HG03342 (cell line): ENCODE measurements around the gene MYOC.
"Not testable (repeated sequence)": the region's sequence is repeated elsewhere in the genome, so short reads cannot be mapped to it uniquely, and the experiment has no call there.

Experiments
- ATAC-seq: cut with Tn5 transposase; IDR thresholded peaks from one replicate; pipeline ENCODE4 v1.9.1; 2021; ENCODE audit warnings: mild to moderate bottlenecking, moderate library complexity; ENCODE audit not compliant: unreplicated experiment

The MYOC gene

DNA sequence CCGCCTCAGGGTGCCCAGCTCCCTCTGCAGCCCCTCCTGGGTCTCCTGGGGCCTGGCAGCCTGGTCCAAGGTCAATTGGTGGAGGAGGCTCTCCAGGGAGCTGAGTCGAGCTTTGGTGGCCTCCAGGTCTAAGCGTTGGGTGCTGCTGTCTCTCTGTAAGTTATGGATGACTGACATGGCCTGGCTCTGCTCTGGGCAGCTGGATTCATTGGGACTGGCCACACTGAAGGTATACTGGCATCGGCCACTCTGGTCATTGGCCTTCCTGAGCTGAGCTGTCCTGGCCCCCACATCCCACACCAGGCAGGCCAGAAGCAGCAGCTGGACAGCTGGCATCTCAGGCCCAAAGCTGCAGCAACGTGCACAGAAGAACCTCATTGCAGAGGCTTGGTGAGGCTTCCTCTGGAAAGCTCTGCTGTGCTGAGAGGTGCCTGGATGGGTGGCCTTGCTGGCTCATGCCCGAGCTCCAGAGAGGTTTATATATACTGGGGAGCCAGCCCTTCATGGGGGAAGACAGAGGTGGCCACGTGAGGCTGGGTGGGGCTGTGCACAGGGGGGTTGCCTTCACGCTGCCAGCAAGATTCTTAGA is at the start of gene MYOC:
MYOC (minus strand) TSS at position 455 of the 589 bp plus-strand sequence; CDS start at position 378, 77 bp downstream.
- no peak for ATAC-seq

DNA sequence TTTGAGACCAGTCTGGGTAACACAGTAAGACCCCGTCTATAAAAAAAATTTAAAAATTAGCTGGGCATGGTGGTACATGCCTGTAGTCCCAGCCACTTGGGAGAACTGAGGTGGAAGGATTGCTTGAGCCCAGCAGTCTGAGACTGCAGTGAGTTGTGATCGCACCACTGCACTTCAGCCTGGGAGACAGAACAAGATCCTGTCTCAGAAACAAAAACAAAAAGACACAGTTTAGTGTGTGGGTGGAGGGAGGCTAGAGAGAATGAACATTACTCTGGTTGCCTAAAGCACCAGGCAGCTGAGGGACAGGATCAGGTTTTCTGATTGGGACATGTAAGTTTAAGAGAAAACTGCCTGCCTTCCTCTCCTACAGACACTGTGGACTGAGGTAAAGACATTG is 47.0 kb upstream of the MYOC start:
- ATAC-seq: no peak

DNA sequence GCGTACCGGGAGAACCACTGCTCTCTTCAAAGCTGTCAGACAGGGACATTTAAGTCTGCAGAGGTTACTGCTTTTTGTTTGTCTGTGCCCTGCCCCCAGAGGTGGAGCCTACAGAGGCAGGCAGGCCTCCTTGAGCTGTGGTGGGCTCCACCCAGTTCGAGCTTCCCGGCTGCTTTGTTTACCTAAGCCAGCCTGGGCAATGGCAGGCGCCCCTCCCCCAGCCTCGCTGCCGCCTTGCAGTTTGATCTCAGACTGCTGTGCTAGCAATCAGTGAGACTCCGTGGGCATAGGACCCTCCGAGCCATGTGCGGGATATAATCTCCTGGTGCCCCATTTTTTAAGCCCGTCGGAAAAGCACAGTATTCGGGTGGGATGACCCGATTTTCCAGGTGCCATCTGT is 43.3 kb upstream of the MYOC start:
- ATAC-seq: not testable (repeated sequence)

DNA sequence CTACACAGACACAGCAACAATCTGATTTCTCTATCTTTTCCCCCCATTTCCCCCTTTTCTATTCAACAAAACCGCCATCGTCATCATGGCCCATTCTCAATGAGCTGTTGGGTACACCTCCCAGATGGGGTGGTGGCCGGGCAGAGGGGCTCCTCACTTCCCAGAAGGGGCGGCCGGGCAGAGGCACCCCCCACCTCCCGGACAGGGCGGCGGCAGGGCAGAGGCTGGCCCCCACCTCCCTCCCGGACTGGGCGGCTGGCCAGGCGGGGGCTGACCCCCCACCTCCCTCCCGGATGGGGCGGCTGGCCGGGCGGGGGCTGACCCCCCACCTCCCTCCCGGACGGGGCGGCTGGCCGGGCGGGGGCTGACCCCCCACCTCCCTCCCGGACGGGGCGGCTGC is 41.1 kb upstream of the MYOC start:
- not testable (repeated sequence) for ATAC-seq

DNA sequence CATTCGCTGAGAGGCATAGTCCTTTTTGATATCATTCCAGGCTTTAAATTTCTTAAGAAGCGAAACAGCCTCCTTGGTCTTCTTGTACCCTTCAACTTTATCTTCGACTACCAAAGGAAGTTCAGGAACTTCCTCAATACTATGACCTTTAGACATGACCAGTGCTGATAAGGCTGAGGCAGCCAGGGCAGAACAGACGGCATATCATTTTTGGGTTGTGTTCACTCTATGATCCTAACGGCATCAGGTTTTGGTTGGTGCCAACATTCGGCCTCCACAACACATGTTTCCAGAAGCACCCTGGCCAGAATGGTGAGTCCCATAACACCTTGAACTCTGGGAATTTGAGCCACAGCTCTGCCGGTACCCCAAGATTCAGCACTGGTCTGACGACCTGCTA is 31.4 kb upstream of the MYOC start:
- ATAC-seq: no peak

DNA sequence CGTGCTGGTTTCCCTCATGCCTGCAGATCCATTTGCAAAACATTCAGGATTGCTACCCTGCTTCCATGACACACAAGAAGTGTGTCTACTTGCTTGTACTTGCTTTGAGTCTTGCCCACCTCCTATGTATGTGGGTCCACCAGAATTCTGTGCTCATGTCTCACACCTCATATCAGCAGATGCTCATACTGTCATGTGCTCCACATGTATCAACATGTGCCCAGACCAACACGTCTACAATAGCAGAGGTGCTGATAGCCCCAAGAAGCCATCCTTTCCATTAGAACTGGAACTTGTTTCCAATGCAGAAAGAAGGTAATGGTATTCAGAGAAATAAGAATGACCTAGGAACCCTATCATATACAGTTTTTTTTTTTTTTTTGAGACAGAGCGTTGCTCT is 27.9 kb upstream of the MYOC start:
- no peak for ATAC-seq

DNA sequence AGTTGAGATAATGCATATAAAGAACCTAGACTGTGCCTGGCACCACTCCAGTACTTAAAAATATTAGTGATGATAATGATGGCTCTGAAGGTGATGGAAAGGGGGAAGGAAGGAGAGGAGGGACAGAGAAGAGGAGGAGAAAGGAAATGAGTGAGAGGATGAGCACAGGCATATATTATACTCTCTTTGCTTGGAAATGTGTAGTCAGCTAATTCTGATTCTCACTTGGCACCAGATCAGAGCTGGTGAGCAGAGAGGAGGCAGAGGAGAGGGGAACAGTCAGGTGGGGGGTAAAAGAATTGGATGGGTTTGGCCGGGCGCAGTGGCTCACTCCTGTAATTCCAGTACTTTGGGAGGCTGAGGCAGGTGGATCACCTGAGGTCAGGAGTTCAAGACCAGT is 24.3 kb upstream of the MYOC start:
- ATAC-seq: no peak

DNA sequence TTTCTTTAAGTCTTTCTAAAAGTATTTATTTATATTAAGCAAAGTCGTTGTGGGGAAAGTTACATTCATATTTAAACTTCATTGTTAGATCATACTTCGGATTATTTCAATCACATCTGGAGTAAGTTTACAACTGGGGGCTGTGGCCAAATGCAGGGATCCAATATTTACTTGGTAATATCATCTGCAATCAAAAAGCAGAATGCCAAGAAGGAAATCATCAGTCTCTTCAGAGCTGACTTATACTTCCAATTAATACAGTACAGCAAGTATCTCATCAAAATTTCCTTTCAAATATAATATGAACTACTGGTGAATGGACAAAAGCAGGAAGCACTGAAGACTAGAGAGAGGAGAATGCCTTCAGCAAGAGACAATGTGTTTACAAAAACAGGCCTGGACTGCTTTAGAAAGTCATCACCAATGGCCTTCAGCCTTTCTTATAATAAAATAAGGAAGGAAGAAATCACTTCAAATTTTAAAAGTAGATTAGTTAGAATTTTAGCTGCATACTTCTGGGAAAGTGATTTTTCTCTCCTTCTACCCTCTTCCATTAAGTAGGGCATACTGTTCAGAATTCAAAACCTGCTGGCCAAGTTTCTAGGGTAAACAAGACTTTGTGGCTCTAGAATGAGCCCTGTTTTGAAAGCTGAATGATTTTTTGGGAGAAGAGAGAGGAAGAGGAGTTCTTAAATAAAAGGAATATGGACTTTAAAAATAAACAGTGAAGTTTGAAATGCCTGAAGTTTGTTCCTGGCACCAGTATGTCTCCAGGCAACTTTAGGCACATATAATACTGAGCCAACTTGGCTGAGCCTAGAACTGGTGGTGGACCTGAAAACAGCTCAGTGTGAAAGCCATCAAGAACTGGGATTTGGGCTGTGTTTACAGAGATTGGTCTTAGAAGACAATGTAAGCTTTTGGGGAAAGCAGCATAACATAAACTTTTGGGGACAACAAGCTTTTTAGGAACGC is 22.2 kb upstream of the MYOC start:
- no peak for ATAC-seq

DNA sequence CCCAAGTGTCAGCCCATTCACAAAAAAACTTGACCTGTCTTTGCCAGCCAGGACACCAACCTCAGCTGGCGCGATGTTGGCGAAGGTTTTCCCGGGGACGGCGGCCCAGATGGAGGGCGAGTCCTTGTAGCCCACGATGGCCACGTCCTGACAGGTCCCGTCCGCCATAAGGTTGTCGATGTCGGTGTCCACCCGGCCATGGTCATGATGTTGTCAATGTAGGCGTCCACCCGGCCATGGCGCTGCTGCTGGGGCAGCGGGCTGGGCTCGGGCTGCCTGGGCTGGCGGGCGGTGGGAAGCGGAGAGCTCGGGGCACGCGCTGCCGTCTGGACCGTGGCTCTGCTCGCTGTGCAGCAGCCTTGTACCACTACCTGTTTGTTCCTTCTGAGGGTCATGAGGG is 18.3 kb upstream of the MYOC start:
- no peak for ATAC-seq

DNA sequence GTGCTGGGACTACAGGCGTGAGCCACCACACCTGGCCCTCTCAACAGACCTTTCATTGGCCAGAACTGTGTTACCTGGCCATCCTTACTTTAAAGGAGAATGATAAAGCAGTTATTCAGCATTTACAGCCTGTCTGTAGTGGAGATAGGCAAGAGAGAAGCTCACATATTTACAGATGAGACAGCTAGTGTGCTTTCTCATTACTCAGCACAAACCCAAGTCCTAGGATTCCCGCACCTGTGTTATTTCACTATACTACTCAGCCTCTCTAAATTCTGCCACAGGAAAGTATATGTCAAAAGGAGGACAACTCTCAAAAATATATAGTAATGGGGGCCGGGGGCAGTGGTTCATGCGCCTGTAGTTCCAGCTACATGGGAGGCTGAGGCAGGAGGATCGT is 15.9 kb upstream of the MYOC start:
- no peak for ATAC-seq

DNA sequence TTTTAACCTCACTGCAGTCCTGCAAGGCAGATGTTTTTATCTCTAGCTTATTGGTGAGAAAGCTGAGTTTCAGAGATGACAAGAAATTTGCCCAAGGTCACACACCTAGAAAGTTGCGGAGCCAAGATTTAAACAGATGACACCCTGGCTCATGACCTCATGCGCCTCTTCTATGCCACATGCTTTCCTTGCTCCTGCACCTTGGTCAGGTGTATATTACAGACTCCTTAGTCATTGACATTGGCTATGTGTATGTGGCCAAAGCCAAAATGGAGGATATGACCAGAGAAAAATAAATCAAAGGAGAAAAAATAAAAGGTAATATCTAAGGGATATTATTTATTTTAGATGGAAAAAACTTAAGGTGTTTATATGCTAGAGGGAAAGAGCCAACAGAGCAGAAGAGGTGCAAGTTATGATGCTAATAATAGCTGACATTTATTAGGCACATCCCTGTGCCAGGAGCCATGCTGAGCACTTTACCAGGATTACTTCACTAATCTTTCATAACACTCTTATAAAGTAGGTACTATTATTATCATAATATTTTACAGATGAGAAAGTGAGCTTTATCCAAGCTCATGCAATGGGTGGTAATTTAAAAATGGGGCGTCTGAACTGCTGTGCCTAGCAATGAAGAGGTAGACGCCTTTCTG is 13.8 kb upstream of the MYOC start:
- ATAC-seq: no peak

DNA sequence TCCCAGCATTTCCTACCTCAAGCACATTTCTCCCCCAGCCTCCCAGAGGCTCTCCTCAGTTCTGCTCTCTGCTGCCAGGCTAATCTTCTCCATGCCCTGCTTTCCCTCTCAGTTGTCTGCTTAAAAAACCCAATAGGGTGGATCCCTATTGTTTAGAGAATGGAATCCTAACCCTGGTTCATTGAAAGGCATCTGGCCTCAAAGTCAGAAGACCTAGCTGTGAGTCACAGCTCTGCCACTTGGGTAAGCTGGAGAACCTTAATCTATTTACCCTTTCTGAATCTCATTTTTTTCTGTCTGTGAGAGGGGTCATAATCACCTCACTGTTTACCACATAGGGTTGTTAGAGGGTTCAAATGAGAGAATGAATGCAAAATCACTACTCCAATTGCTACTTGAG is 12.5 kb upstream of the MYOC start:
- ATAC-seq: no peak

DNA sequence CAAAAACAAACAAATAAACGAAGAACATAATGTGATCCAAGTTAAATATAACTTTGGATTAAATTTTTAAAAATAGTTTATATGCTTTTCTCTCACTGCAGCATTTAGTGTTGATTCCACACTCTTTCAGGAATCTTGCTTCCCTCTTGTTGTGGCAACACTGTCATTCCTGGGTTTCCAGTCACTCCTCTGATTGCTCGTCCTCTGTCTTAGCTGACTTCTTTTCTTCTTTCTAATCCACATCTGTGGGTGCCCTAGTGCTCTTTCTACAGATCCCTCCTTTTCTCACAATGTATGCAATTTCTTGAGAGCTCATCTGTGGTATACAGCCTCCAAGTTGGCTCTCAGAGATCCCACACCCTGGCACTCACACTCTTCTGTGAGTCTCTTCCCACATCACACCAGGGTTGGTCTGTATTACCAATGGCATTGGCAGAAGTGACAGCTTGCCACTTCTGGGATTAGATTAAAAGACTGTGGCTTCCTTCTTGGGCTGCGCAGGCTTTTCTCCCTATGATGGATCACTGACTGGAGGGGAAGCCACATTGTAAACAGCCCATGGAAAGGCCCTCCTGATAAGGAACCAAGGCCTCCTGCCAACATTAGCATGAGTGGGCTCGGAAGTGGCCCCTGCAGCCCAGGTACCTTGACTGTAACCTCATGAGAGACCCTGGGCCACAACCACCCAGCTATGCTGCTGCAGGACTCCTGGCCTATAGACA is 11.5 kb upstream of the MYOC start:
- no peak for ATAC-seq

DNA sequence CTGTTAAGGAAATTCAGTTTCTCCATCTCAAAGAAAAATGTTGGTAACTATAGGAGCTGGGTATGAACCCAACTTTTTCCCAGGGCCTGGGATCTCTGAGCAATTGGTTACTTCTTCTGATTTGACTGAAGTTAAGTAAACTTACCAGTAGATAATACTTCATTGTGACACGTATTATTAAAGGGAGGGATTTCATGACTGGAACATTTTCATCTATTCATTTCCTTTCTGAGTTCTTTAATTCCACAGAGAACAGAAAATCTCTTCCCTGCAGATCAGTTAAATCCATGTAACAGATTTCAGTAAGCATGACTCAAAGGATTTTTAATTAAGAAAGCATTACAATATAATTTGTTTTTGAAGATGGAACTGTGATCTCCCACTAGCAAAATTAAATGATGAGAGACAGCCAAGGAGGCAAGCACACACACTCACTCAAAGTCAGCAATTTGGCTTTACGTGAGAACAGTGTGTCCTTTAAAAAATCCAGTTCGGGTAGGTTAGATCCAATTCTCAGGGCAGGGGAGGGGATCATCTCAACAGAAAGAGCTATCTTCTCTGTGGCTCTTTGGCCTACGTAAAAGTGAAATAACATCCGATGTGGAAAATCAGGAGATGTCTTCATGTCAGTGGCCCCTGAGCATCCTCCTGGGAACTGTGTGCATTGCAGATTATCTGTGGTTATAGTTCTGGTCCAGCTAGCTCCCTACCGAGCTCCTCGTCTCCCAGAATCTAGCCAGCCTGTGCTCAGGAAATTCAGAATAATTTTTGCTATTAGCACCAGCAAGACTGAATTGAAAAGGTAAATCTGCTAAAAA is 10.8 kb upstream of the MYOC start:
- ATAC-seq: no peak

DNA sequence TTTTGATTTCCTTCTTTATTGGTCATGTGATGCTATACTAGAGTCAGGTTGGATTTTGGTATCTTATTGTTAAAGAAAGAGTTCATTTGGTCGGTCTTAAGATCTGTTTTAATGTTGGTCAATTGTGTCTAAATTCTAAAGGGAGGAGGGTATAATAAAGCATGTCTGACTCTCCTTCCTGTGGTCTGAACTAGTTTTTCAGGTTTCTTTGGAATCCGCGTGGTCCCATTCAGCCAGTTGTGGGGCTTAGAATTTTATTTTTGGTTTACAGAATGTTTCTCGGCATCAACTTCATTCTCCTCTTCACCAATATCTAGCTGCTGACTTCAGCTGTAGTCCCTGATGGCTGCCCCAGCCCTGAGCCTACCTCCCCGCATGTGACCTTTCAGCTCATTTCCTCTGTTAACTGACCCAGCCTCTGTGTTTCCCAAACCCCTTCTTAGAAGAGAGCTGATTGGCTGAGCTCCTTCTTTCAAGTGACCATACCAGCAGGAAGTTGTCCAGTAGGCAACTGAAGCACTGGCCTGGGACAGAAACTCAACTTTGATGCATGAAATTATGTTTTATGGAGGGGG is 8.7 kb upstream of the MYOC start:
- no peak for ATAC-seq

DNA sequence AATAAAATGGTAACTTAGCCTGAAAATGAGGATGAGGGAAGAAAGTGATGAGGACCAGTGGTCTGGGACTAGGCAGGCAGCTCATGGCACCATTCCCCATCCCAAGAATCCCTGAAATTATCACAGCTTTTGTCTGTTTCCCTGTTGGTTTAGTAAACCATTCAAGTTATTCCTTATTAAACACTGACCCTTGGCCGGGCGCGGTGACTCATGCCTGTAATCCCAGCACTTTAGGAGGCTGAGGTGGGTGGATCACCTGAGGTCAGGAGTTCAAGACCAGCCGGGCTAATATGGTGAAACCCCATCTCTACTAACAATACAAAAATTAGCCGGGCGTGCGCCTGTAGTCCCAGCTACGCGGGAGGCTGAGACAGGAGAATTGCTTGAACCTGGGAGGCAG is 3.7 kb upstream of the MYOC start:
- not testable (repeated sequence) for ATAC-seq

DNA sequence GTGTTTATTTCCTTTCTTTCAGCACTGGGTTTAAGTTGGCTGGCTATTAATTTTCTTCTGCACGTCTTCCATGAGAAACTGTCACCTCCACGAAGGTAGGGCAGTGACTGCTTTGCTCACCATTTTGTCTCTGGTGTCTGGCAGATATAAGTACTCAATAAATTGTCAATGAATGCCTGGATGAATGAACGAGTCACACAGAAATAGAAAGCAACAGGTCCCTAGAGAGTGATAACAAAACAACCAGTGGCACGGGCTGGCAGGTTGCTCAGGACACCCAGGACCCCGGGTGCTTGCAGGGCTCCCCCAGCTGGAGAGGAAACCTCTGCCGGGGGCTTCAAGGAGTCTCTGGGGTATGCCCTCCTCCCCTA is 3.2 kb upstream of the MYOC start:
- no peak for ATAC-seq

DNA sequence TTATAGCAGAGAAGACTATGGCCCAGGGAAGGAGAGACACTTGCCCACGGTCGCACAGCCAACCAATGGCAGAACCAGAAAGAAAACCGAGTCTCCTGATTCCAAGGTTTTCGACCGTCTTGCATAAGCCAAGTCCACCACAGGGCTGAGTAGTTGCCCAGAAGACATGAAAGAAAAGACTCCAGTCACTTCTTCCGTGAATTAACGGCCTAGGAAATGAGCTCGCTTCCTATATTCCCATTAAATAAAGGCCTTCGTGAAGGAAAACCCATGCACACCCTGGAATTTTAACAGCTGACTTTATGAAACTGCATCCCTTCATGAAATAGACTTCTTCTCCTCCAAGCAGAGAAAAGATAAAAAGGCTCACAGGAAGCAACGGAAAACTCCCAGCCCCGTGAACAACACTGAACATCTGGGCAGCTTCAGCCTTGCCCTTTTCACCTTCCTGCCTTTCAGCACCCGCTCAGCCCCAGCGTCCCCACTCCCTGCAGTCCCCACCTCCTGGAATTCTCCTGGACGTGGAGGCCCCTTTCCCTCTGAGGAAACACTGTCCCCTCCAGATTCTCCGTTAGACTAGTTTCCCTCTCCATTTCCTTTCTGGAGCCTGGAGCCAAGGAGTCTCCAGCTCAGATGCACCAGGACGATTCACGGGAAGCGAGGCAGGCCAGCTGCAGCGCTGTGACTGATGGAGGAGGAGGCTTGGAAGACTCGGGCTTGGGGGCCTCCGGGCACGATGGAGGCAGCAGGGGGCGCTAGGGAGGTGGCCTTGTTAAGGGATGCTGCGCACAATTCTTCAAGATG is 2.7 kb upstream of the MYOC start:
- peak; percentile 68 for ATAC-seq
